Measurements from ENCODE around the gene TMEM178B.

Gene TMEM178B

DNA sequence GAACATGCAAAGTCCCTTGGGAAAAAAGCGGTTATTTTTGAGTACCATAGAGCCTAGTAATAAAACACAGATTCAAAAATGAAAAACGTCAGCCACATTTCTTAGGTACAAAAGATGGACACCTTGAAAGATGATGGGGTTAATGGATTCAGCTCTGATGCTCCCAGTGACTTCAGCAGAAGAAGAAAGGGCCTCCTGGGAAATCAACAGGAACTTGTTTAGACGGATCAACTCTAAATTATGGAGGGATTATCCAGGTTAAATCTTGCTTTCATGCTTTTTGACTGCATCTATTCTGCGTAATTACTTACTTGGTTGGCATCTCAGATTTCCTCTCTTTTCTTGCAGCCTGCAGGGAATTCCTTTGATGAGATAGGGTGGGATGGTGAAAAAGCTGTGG is 82.5 kb downstream of the TMEM178B start:
- TF ChIP-seq, protein P1, sequence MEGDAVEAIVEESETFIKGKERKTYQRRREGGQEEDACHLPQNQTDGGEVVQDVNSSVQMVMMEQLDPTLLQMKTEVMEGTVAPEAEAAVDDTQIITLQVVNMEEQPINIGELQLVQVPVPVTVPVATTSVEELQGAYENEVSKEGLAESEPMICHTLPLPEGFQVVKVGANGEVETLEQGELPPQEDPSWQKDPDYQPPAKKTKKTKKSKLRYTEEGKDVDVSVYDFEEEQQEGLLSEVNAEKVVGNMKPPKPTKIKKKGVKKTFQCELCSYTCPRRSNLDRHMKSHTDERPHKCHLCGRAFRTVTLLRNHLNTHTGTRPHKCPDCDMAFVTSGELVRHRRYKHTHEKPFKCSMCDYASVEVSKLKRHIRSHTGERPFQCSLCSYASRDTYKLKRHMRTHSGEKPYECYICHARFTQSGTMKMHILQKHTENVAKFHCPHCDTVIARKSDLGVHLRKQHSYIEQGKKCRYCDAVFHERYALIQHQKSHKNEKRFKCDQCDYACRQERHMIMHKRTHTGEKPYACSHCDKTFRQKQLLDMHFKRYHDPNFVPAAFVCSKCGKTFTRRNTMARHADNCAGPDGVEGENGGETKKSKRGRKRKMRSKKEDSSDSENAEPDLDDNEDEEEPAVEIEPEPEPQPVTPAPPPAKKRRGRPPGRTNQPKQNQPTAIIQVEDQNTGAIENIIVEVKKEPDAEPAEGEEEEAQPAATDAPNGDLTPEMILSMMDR (conservative IDR thresholded peaks at IDR 0.05; ENCODE audit: low read depth, low read length) = no peak
- Histone ChIP-seq H3K27me3 (ENCODE audit: insufficient read depth, low read depth) (no peaks in the 10 kb centered on the region), H3K9ac (no peak overlapping the region)

DNA sequence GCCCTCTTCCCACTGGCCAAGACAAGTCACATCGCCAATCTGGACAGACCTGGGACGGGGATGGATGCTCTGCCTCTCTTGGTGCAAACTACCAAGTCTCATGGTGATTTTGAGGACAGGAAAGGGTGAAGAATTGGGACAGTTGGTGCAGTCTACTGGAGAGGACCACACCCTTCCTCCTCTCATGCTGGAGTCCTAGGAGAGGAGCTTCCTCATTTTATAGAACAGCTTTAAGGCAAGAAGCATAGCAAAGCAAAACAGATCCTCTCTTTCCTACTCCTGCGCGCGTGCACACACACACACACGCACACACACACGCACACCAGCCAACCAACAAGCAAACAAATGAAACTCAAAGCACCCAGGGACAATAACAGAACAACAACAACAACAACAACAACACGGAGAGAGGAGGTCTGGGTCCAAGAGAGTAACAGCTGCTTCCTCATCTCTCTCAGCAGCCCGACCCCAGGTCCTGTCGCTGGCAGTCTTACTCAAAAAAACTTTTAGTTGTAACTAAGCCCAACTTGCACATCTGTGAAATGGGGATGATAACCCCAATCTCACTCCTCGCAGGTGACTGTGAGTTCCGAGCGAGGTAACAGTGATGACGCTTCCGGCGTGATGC is 83.4 kb downstream of the TMEM178B start:
- TF ChIP-seq, protein P1 (conservative IDR thresholded peaks at IDR 0.05; ENCODE audit: low read depth, low read length) = no peak
- Histone ChIP-seq H3K4me2 (no peak overlapping the region), H3K36me3 (ENCODE audit: insufficient read depth) (no peaks in the 10 kb centered on the region), H3K4me1 (ENCODE audit: low read depth, poor library complexity, severe bottlenecking) (no peaks in the 10 kb centered on the region), H3K79me2 (ENCODE audit: insufficient read depth, low read depth) (no peaks in the 10 kb centered on the region), H3K27me3 (ENCODE audit: insufficient read depth, low read depth) (no peaks in the 10 kb centered on the region), H3K9ac (no peak overlapping the region), H4K20me1 (ENCODE audit: insufficient read depth) (no peaks in the 10 kb centered on the region), H3K27ac (no peak overlapping the region), H2AFZ (ENCODE audit: low read depth) (no peak overlapping the region), H3K4me3 (IDR thresholded peaks at IDR 0.05; ENCODE audit: insufficient read depth, low read depth, low read length) (no peak overlapping the region)

More for the DNA sequence above, 82.5 kb downstream of the TMEM178B start:
- Histone ChIP-seq H3K36me3 (ENCODE audit: insufficient read depth) (no peaks in the 10 kb centered on the region), H4K20me1 (ENCODE audit: insufficient read depth) (no peaks in the 10 kb centered on the region), H3K4me2 (no peak overlapping the region), H3K4me1 (ENCODE audit: low read depth, poor library complexity, severe bottlenecking) (no peaks in the 10 kb centered on the region), H2AFZ (ENCODE audit: low read depth) (no peak overlapping the region), H3K27ac (no peak overlapping the region), H3K79me2 (ENCODE audit: insufficient read depth, low read depth) (no peaks in the 10 kb centered on the region), H3K4me3 (IDR thresholded peaks at IDR 0.05; ENCODE audit: insufficient read depth, low read depth, low read length) (no peak overlapping the region)

DNA sequence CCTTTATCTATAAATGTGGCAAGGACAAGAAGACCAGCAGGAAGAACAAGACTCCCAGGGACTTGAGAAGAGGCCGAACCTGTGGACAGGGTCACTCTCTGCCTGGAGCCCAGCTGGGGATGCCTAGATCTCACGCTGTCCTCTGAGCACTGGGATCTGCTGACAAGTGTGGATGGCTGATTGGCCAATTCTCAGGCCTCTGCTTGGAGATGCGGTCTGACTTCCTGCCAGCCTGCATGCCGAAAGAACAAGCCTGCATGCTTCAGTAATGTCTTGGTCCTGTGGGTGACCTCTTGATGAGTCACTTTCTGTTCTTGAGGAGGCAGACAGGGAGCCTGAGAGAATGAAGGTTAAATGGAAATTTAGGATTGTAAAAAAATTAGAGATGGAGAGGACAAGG is 84.7 kb downstream of the TMEM178B start:
- H4K20me1 ChIP-seq (ENCODE audit: insufficient read depth) = no peaks in the 10 kb centered on the region
- H3K27me3 ChIP-seq (ENCODE audit: insufficient read depth, low read depth) = no peaks in the 10 kb centered on the region
- H3K4me2 ChIP-seq = no peak overlapping the region
- H3K36me3 ChIP-seq (ENCODE audit: insufficient read depth) = no peaks in the 10 kb centered on the region
- H3K79me2 ChIP-seq (ENCODE audit: insufficient read depth, low read depth) = no peaks in the 10 kb centered on the region
- no peak overlapping the region for H3K4me3 ChIP-seq (IDR thresholded peaks at IDR 0.05; ENCODE audit: insufficient read depth, low read depth, low read length)
- no peak overlapping the region for H2AFZ ChIP-seq (ENCODE audit: low read depth)
- no peak overlapping the region for H3K9ac ChIP-seq
- TF ChIP-seq, protein P1 (conservative IDR thresholded peaks at IDR 0.05; ENCODE audit: low read depth, low read length) = no peak
- H3K4me1 ChIP-seq (ENCODE audit: low read depth, poor library complexity, severe bottlenecking) = no peaks in the 10 kb centered on the region
- no peak overlapping the region for H3K27ac ChIP-seq

DNA sequence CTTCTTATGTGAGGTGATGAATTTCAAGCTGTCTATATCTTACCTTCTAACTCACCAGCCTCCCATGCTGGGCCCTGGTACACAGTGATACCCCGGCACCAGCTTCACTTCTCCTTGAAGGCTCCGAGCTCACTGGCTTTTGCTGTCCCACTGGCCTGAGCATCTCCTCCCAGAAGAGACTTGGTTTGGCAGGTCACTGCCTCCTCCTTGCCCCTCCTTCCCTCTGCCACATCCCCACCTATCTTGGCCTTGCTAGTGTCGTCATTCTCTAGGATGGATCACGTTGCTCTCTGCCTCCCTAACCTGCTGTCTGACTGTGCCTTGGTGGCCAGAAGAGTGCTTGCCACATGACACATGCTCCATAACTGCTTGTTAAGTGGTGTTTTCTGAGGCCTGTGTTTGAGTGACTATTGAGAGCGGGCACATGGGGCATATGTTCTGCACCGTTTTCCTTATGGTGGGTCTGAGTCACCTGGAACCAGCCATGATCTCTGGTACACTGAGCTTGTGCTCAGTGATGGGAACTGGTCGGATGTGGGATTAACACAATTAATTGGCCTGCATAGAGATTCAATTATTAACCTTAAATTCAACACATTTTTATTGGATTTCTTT is 86.5 kb downstream of the TMEM178B start:
- no peaks in the 10 kb centered on the region for H3K36me3 ChIP-seq (ENCODE audit: insufficient read depth)
- no peaks in the 10 kb centered on the region for H3K79me2 ChIP-seq (ENCODE audit: insufficient read depth, low read depth)
- H2AFZ ChIP-seq (ENCODE audit: low read depth) = no peak overlapping the region
- H3K4me2 ChIP-seq = no peak overlapping the region
- H3K27me3 ChIP-seq (ENCODE audit: insufficient read depth, low read depth) = no peaks in the 10 kb centered on the region
- H4K20me1 ChIP-seq (ENCODE audit: insufficient read depth) = no peaks in the 10 kb centered on the region
- H3K4me1 ChIP-seq (ENCODE audit: low read depth, poor library complexity, severe bottlenecking) = no peaks in the 10 kb centered on the region
- no peak overlapping the region for H3K4me3 ChIP-seq (IDR thresholded peaks at IDR 0.05; ENCODE audit: insufficient read depth, low read depth, low read length)
- TF ChIP-seq, protein P1 (conservative IDR thresholded peaks at IDR 0.05; ENCODE audit: low read depth, low read length) = no peak
- H3K27ac ChIP-seq = no peak overlapping the region
- no peak overlapping the region for H3K9ac ChIP-seq
